WTC11 (cell line): Measurements from ENCODE around the gene INTS2. TPM values are rescaled to one million over a fixed set of nuclear protein-coding genes. Genes with fewer than 3 reads are reported as not detected.
"Not testable (repeated sequence)": the region's sequence is repeated elsewhere in the genome, so short reads cannot be mapped to it uniquely, and the experiment has no call there.

Experiments
- ATAC-seq: fragments of 200-7000 bp; cut with Tn5 transposase; 2 replicates; pipeline ENCODE4 v1.10.0; 2021; ENCODE audit warnings: mild to moderate bottlenecking, moderate library complexity
- CTCF ChIA-PET: fragments of 300-600 bp; sonication (Branson Sonifier 250); formaldehyde crosslinking; loops from one replicate; lab custom pipeline; 2021; ENCODE audit warnings: antibody characterized with exemption; lab: Charles Lee
- POLR2A ChIA-PET: fragments of 350-600 bp; sonication (Branson Sonifier 250); formaldehyde crosslinking; loops from one replicate; lab custom pipeline; 2021; ENCODE audit warnings: antibody characterized with exemption; lab: Charles Lee
- DNase-seq: peaks from one replicate; pipeline ENCODE4 v3.0.0; 2021; ENCODE audit warnings: low spot score
- H3K27ac Mint-ChIP-seq: 2 replicates; pipeline ENCODE4 v1.8.0; 2021; ENCODE audit warnings: mixed read lengths
- H3K27me3 Mint-ChIP-seq: 2 replicates; pipeline ENCODE4 v1.8.0; 2021; ENCODE audit warnings: low read depth, mild to moderate bottlenecking, moderate library complexity, mixed read lengths
- H3K36me3 Mint-ChIP-seq: 2 replicates; pipeline ENCODE4 v1.8.0; 2021; ENCODE audit warnings: mixed read lengths
- H3K4me1 Mint-ChIP-seq: 2 replicates; pipeline ENCODE4 v1.8.0; 2022; ENCODE audit warnings: mixed read lengths
- H3K4me3 Mint-ChIP-seq: 2 replicates; pipeline ENCODE4 v1.8.0; 2021; ENCODE audit warnings: mild to moderate bottlenecking, moderate library complexity, mixed read lengths
- H3K9me3 Mint-ChIP-seq: 2 replicates; pipeline ENCODE4 v1.8.0; 2021; ENCODE audit warnings: mixed read lengths
- CREM ChIP-seq: sonication (generic); formaldehyde crosslinking; IDR thresholded peaks from 2 replicates; pipeline ENCODE4 v1.8.1; 2022; ENCODE audit warnings: mild to moderate bottlenecking, missing genetic modification reagents, moderate library complexity
- FOXP1 ChIP-seq: sonication (generic); formaldehyde crosslinking; IDR thresholded peaks from 2 replicates; pipeline ENCODE4 v1.8.0; 2022; ENCODE audit warnings: missing genetic modification reagents, mild to moderate bottlenecking, moderate library complexity, borderline replicate concordance
- GRHL2 ChIP-seq: fragments of 250-450 bp; sonication (Bioruptor Pico); IDR thresholded peaks from 2 replicates; pipeline ENCODE4 v1.8.0; 2022; ENCODE audit warnings: mild to moderate bottlenecking, moderate library complexity; ENCODE audit not compliant: insufficient replicate concordance, severe bottlenecking
- GTF2I ChIP-seq: fragments of 250-450 bp; sonication (Bioruptor Pico); conservative IDR thresholded peaks from 2 replicates; pipeline ENCODE4 v1.4.0; 2021; ENCODE audit warnings: mild to moderate bottlenecking
- JUN ChIP-seq: sonication (generic); formaldehyde crosslinking; IDR thresholded peaks from 2 replicates; pipeline ENCODE4 v1.8.0; 2023; ENCODE audit warnings: mild to moderate bottlenecking, missing genetic modification reagents
- NFE2L1 ChIP-seq: sonication (generic); formaldehyde crosslinking; IDR thresholded peaks from 2 replicates; pipeline ENCODE4 v1.8.1; 2023; ENCODE audit warnings: missing genetic modification reagents
- ZBTB21 ChIP-seq: sonication (generic); formaldehyde crosslinking; IDR thresholded peaks from 2 replicates; pipeline ENCODE4 v1.8.1; 2023; ENCODE audit warnings: mild to moderate bottlenecking, missing genetic modification reagents, borderline replicate concordance
- ZNF317 ChIP-seq: sonication (generic); formaldehyde crosslinking; IDR thresholded peaks from 2 replicates; pipeline ENCODE4 v1.8.1; 2023; ENCODE audit warnings: low read depth, mild to moderate bottlenecking, moderate library complexity, missing genetic modification reagents, borderline replicate concordance
- total RNA-seq: library from RNA; stranded (reverse); gene quantifications from 3 replicates; pipeline ENCODE4 v1.2.3, GENCODE V29; 2021
- TF ChIP-seq, protein P1 (sequence below): sonication (generic); formaldehyde crosslinking; IDR thresholded peaks from 2 replicates; pipeline ENCODE4 v1.8.0; 2022; ENCODE audit warnings: mild to moderate bottlenecking, missing genetic modification reagents
- TF ChIP-seq, protein P2 (sequence below): fragments of 250-450 bp; sonication (Bioruptor Pico); IDR thresholded peaks from 2 replicates; pipeline ENCODE4 v1.9.0; 2021; ENCODE audit warnings: mild to moderate bottlenecking, borderline replicate concordance
- TF ChIP-seq, protein P3 (sequence below): sonication (generic); formaldehyde crosslinking; IDR thresholded peaks from 2 replicates; pipeline ENCODE4 v1.8.1; 2023; ENCODE audit warnings: mild to moderate bottlenecking, missing genetic modification reagents, borderline replicate concordance
- TF ChIP-seq, protein P4 (sequence below): sonication (generic); formaldehyde crosslinking; IDR thresholded peaks from 2 replicates; pipeline ENCODE4 v1.8.1; 2023; ENCODE audit warnings: mild to moderate bottlenecking, missing genetic modification reagents, moderate library complexity

Gene INTS2
- total RNA-seq, 1 experiment from 2014 or later = 24.9 TPM

DNA sequence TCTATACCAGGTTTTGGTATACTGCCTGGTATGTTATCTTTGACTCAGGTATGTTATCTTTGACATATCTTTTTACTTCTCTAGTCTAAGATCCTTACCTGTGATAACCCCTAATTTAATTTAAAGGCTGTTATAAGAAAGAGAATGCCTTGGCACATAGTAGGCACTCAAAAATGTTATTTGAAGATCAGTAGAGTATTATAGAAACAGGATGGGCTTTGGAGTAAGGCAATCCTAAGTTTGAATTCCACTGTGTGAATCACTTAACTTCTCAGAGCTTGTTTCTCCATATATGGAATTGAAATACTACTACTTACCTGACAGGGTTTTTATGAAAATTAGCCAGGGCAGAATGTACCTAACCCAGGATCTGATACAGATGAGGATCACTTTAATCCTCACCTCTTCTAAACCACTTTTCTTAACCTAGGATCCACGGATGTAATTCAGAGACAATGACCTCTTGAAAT, 65.6 kb downstream of the INTS2 start (continued):
- TF ChIP-seq GTF2I = no peak
- TF ChIP-seq, protein P1, sequence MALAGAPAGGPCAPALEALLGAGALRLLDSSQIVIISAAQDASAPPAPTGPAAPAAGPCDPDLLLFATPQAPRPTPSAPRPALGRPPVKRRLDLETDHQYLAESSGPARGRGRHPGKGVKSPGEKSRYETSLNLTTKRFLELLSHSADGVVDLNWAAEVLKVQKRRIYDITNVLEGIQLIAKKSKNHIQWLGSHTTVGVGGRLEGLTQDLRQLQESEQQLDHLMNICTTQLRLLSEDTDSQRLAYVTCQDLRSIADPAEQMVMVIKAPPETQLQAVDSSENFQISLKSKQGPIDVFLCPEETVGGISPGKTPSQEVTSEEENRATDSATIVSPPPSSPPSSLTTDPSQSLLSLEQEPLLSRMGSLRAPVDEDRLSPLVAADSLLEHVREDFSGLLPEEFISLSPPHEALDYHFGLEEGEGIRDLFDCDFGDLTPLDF (CRISPR knock-in tag) = no peak

DNA sequence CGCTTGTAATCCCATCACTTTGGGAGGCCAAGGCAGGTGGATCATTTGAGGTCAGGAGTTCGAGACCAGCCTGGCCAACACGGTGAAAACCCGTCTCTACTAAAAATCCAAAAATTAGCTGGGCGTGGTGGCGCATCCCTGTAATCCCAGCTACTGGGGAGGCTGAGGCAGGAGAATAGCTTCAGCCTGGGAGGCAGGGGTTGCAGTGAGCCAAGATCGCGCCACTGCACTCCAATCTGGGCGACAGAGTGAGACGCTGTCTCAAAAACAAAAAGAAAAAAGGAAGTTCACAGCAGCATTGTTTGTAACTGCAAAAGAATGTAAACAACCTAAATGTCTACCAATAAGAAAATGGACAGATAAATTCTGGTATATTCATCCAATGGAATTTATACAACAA, 67.4 kb downstream of the INTS2 start:
- DNase-seq, H3K9me3 Mint-ChIP-seq, POLR2A ChIA-PET, CTCF ChIA-PET, H3K4me3 Mint-ChIP-seq, ATAC-seq, H3K27ac Mint-ChIP-seq, H3K27me3 Mint-ChIP-seq: not testable (repeated sequence)
- Mint-ChIP-seq H3K4me1 (peaks cover 20% of the 10 kb centered on the region), H3K36me3 (peaks cover 20% of the 10 kb centered on the region)

DNA sequence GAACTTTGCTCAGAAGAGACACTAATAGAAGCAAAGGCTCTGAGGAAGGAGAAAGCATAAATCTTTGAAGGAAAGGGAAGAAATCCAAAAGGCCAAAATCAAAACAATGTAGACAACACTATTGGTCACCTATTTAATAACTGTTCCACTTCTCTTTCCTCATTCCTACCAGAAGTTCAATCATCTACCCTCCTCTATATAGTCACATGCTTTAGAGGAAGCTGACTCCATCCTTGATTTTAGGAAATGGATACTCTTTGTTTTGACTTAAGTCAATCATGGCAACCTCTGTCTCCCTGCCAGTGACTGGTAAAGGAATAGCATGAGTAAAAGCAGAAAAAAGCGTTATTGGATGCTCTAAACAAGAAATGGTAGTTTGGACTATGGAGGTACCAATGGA, 71.7 kb downstream of the INTS2 start:
- no peak for TF ChIP-seq FOXP1 (CRISPR knock-in tag)
- no peak for TF ChIP-seq JUN
- TF ChIP-seq, protein P1 (CRISPR knock-in tag) = no peak
- TF ChIP-seq, protein P2, sequence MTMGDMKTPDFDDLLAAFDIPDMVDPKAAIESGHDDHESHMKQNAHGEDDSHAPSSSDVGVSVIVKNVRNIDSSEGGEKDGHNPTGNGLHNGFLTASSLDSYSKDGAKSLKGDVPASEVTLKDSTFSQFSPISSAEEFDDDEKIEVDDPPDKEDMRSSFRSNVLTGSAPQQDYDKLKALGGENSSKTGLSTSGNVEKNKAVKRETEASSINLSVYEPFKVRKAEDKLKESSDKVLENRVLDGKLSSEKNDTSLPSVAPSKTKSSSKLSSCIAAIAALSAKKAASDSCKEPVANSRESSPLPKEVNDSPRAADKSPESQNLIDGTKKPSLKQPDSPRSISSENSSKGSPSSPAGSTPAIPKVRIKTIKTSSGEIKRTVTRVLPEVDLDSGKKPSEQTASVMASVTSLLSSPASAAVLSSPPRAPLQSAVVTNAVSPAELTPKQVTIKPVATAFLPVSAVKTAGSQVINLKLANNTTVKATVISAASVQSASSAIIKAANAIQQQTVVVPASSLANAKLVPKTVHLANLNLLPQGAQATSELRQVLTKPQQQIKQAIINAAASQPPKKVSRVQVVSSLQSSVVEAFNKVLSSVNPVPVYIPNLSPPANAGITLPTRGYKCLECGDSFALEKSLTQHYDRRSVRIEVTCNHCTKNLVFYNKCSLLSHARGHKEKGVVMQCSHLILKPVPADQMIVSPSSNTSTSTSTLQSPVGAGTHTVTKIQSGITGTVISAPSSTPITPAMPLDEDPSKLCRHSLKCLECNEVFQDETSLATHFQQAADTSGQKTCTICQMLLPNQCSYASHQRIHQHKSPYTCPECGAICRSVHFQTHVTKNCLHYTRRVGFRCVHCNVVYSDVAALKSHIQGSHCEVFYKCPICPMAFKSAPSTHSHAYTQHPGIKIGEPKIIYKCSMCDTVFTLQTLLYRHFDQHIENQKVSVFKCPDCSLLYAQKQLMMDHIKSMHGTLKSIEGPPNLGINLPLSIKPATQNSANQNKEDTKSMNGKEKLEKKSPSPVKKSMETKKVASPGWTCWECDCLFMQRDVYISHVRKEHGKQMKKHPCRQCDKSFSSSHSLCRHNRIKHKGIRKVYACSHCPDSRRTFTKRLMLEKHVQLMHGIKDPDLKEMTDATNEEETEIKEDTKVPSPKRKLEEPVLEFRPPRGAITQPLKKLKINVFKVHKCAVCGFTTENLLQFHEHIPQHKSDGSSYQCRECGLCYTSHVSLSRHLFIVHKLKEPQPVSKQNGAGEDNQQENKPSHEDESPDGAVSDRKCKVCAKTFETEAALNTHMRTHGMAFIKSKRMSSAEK = no peak
- TF ChIP-seq GRHL2 = no peak
- no peak for TF ChIP-seq ZNF317 (CRISPR knock-in tag)
- no peak for TF ChIP-seq CREM (CRISPR knock-in tag)
- TF ChIP-seq, protein P3, sequence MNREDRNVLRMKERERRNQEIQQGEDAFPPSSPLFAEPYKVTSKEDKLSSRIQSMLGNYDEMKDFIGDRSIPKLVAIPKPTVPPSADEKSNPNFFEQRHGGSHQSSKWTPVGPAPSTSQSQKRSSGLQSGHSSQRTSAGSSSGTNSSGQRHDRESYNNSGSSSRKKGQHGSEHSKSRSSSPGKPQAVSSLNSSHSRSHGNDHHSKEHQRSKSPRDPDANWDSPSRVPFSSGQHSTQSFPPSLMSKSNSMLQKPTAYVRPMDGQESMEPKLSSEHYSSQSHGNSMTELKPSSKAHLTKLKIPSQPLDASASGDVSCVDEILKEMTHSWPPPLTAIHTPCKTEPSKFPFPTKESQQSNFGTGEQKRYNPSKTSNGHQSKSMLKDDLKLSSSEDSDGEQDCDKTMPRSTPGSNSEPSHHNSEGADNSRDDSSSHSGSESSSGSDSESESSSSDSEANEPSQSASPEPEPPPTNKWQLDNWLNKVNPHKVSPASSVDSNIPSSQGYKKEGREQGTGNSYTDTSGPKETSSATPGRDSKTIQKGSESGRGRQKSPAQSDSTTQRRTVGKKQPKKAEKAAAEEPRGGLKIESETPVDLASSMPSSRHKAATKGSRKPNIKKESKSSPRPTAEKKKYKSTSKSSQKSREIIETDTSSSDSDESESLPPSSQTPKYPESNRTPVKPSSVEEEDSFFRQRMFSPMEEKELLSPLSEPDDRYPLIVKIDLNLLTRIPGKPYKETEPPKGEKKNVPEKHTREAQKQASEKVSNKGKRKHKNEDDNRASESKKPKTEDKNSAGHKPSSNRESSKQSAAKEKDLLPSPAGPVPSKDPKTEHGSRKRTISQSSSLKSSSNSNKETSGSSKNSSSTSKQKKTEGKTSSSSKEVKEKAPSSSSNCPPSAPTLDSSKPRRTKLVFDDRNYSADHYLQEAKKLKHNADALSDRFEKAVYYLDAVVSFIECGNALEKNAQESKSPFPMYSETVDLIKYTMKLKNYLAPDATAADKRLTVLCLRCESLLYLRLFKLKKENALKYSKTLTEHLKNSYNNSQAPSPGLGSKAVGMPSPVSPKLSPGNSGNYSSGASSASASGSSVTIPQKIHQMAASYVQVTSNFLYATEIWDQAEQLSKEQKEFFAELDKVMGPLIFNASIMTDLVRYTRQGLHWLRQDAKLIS (CRISPR knock-in tag) = no peak
- no peak for TF ChIP-seq NFE2L1
- TF ChIP-seq ZBTB21 (CRISPR knock-in tag) = no peak
- TF ChIP-seq, protein P4, sequence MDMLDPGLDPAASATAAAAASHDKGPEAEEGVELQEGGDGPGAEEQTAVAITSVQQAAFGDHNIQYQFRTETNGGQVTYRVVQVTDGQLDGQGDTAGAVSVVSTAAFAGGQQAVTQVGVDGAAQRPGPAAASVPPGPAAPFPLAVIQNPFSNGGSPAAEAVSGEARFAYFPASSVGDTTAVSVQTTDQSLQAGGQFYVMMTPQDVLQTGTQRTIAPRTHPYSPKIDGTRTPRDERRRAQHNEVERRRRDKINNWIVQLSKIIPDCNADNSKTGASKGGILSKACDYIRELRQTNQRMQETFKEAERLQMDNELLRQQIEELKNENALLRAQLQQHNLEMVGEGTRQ = no peak
- DNase-seq (no peak), ATAC-seq (no peak)
- no peaks in the 10 kb centered on the region for H3K9me3 Mint-ChIP-seq
- peaks cover 32% of the 10 kb centered on the region for H3K36me3 Mint-ChIP-seq
- H3K27ac Mint-ChIP-seq = no peak overlapping the region
- H3K4me1 Mint-ChIP-seq = no peaks in the 10 kb centered on the region
- CTCF ChIA-PET = no interaction called here
- POLR2A ChIA-PET = no interaction called here
- no peak overlapping the region for H3K4me3 Mint-ChIP-seq
- H3K27me3 Mint-ChIP-seq = no peaks in the 10 kb centered on the region
